IgD-negative memory B cell (primary cell): ENCODE measurements around the gene PREX1. TPM values are rescaled to one million over a fixed set of nuclear protein-coding genes. Genes with fewer than 3 reads are reported as not detected.

Experiments
- H3K27ac Mint-ChIP-seq, 3 donors: one replicate each; pipeline ENCODE4 v1.8.0; 2020 to 2022; ENCODE audit warnings: mild to moderate bottlenecking in 3 of 3, mixed read lengths in 3 of 3, moderate library complexity in 1 of 3
- H3K27me3 Mint-ChIP-seq: one replicate; pipeline ENCODE4 v1.8.0; 2021; ENCODE audit warnings: mixed read lengths
- H3K36me3 Mint-ChIP-seq: one replicate; pipeline ENCODE4 v1.8.0; 2020; ENCODE audit warnings: mild to moderate bottlenecking, mixed read lengths
- H3K4me1 Mint-ChIP-seq, 3 donors: one replicate each; pipeline ENCODE4 v1.8.0; 2020 to 2022; ENCODE audit warnings: mixed read lengths in 3 of 3, mild to moderate bottlenecking in 1 of 3
- H3K4me3 Mint-ChIP-seq, 4 donors: one replicate each; pipeline ENCODE4 v1.8.0; 2020 to 2022; ENCODE audit warnings: mild to moderate bottlenecking in 4 of 4, mixed read lengths in 4 of 4, moderate library complexity in 3 of 4
- H3K9me3 Mint-ChIP-seq, 3 donors: one replicate each; pipeline ENCODE4 v1.8.0; 2020 to 2021; ENCODE audit warnings: mixed read lengths in 3 of 3, mild to moderate bottlenecking in 1 of 3
- polyA plus RNA-seq: library from polyadenylated mRNA; unstranded; fragments of 300-500 nt; fragmentation: Illumina TruSeq; gene quantifications from one replicate; pipeline ENCODE4 v1.2.3, GENCODE V29; 2021

Gene PREX1
- polyA plus RNA-seq, 1 donor from 2014 or later: 41.7 TPM

- Mint-ChIP-seq H3K4me3 (no peak overlapping the region), H3K27ac (no peak overlapping the region), H3K27me3 (peaks cover 15% of the 10 kb centered on the region), H3K36me3 (peaks cover 2% of the 10 kb centered on the region), H3K4me1 (no peaks in the 10 kb centered on the region), H3K9me3 (peaks cover 0 to 2% (median 0%) of the 10 kb centered on the region in 3 donors)
Observed at GRCh38 chr20:48578397-48579098, 249.3 kb downstream of the PREX1 start.

- Mint-ChIP-seq H3K9me3 (peaks cover 0 to 1% (median 0%) of the 10 kb centered on the region in 3 donors), H3K27ac (no peak overlapping the region), H3K27me3 (peaks cover 14% of the 10 kb centered on the region), H3K4me3 (no peak overlapping the region), H3K4me1 (no peaks in the 10 kb centered on the region), H3K36me3 (peaks cover 2% of the 10 kb centered on the region)
Observed at GRCh38 chr20:48577557-48577956, 250.2 kb downstream of the PREX1 start.

DNA sequence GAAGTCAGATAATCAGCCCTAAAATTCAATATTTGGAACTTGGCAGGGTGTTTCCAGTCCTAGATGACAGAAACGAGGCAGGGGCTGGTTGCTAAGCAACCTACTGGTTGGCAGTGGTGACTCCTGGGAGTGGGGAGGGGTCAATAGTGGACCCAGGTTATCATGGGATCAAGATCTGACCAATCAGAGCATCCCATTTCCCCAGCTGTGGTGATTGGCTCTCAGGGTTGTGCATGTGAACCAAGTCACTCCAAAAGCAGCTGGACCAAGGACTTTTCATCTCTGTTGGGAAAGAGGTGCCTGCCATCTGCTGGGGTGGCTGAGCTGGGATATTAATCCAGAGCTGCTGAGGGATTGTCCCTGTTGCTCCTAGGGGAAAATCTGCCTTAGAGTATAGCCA, 253.4 kb downstream of the PREX1 start:
- Mint-ChIP-seq H3K36me3 (no peaks in the 10 kb centered on the region), H3K9me3 (no peaks in the 10 kb centered on the region), H3K4me3 (no peak overlapping the region), H3K4me1 (no peaks in the 10 kb centered on the region), H3K27ac (no peak overlapping the region), H3K27me3 (peaks cover 7% of the 10 kb centered on the region)

Other genes with a start within 250 kb of the PREX1 start
- gene ARFGEF2, start 93.7 kb upstream of the PREX1 start, polyA plus RNA-seq: 8.5 TPM
- 19.4 TPM for gene CSE1L, start 218.3 kb upstream of the PREX1 start, polyA plus RNA-seq